Posterior cingulate gyrus (tissue), 11 donors: ENCODE measurements around the gene CEP131.
A peak's percentile ranks its signal among the peaks of the same experiment; 100 is the strongest.
"Not testable (repeated sequence)": the region's sequence is repeated elsewhere in the genome, so short reads cannot be mapped to it uniquely, and the experiment has no call there.

Experiments
- DNase-seq, 10 donors: peaks; one replicate each; pipeline versions ENCODE4 v3.0.0 to v3.0.0-alpha.2; 2020 to 2021; ENCODE audit warnings: mixed read lengths in 3 of 10
- intact Hi-C: fragments of 100-400 bp; cut with DNase I; formaldehyde crosslinking; loops from one replicate; pipeline ENCODE4 v1.15.1; 2023

The CEP131 gene

GRCh38 chr17:81161536-81161935 lies 61.2 kb downstream of the CEP131 start:
- intact Hi-C loops: no loop called here
- DNase-seq: peak in 1 of 10 donors; percentile 72

GRCh38 chr17:81160747-81161453 lies 61.9 kb downstream of the CEP131 start:
- peak in 1 of 10 donors; percentile 88 for DNase-seq
- intact Hi-C loops: no loop called here

- intact Hi-C loops: no loop called here
- DNase-seq: peak in 2 of 10 donors; percentile 51 to 87
These were observed 62.5 kb downstream of the CEP131 start for GRCh38 chr17:81160306-81160705.

- peak in 1 of 10 donors; percentile 74 for DNase-seq
- intact Hi-C loops: no loop called here
These were observed 63.0 kb downstream of the CEP131 start for GRCh38 chr17:81159611-81160265.

- DNase-seq: peak in 1 of 10 donors; percentile 77
- intact Hi-C loops: no loop called here
These were observed 63.8 kb downstream of the CEP131 start for GRCh38 chr17:81158688-81159590.

GRCh38 chr17:81157848-81158687 lies 64.7 kb downstream of the CEP131 start:
- DNase-seq: peak in 1 of 10 donors; percentile 84
- intact Hi-C loops: no loop called here

GRCh38 chr17:81156866-81157805 lies 65.6 kb downstream of the CEP131 start:
- DNase-seq: peak in 1 of 10 donors; percentile 83
- intact Hi-C loops: no loop called here

- peak in 1 of 10 donors; percentile 80 for DNase-seq
- intact Hi-C loops: no loop called here
These were observed 67.8 kb downstream of the CEP131 start for GRCh38 chr17:81154961-81155360.

- intact Hi-C loops: not testable (repeated sequence)
- DNase-seq: peak in 1 of 10 donors; percentile 83
These were observed 68.7 kb downstream of the CEP131 start for GRCh38 chr17:81154016-81154415.

- DNase-seq: peak in 8 of 10 donors; percentile 48 to 96 (median 73)
- intact Hi-C loops: no loop called here
These were observed 69.4 kb downstream of the CEP131 start for GRCh38 chr17:81153340-81153803.

- DNase-seq: peak in 1 of 10 donors; percentile 54
- intact Hi-C loops: no loop called here
These were observed 70.4 kb downstream of the CEP131 start for GRCh38 chr17:81152288-81152828.

GRCh38 chr17:81151278-81151677 lies 71.5 kb downstream of the CEP131 start:
- peak in 1 of 10 donors; percentile 79 for DNase-seq
- intact Hi-C loops: no loop called here

GRCh38 chr17:81150377-81151077 lies 72.2 kb downstream of the CEP131 start:
- DNase-seq: peak in 1 of 10 donors; percentile 75

GRCh38 chr17:81148986-81149533 lies 73.7 kb downstream of the CEP131 start:
- intact Hi-C loops: no loop called here
- DNase-seq: no peak

More at GRCh38 chr17:81150377-81151077, 72.2 kb downstream of the CEP131 start:
- intact Hi-C loops: no loop called here

- intact Hi-C loops: no loop called here
- DNase-seq: no peak
These were observed 74.2 kb downstream of the CEP131 start for GRCh38 chr17:81148571-81148970.

GRCh38 chr17:81147701-81148100 lies 75.1 kb downstream of the CEP131 start:
- intact Hi-C loops: no loop called here
- DNase-seq: no peak

- intact Hi-C loops: not testable (repeated sequence)
These were observed 76.6 kb downstream of the CEP131 start for GRCh38 chr17:81146208-81146607.

More at GRCh38 chr17:81146208-81146607, 76.6 kb downstream of the CEP131 start:
- DNase-seq: not testable (repeated sequence)
